AG04450 (cell line): ENCODE results near the gene ADAM15. TPM values are rescaled to one million over a fixed set of nuclear protein-coding genes. Genes with fewer than 3 reads are reported as not detected.

Experiments
- CTCF ChIA-PET: fragments of 300-600, 350-600 bp; formaldehyde crosslinking; extraction: SDS; loops from one replicate; lab custom pipeline; 2022; ENCODE audit warnings: antibody characterized with exemption, inconsistent platforms; lab: Charles Lee
- POLR2A ChIA-PET: fragments of 350-600 bp; formaldehyde crosslinking; extraction: SDS; loops from one replicate; lab custom pipeline; 2021; ENCODE audit warnings: antibody characterized with exemption, inconsistent platforms; lab: Yijun Ruan, JAX
- DNase-seq: peaks from one replicate; pipeline ENCODE4 v3.0.0-alpha.2; 2011; ENCODE audit warnings: low read depth, low spot score
- H3K27ac ChIP-seq: one replicate; pipeline ENCODE4 v1.5.1; 2012; ENCODE audit warnings: low read depth, low read length, control low read depth
- H3K27me3 ChIP-seq: one replicate; pipeline ENCODE4 v1.6.0; 2012; ENCODE audit warnings: low read length; ENCODE audit not compliant: control insufficient read depth, insufficient read depth
- H3K4me3 ChIP-seq: 2 replicates; pipeline ENCODE4 v1.5.1; 2011; ENCODE audit warnings: mild to moderate bottlenecking, low read depth, low read length, control low read depth
- H3K9me3 ChIP-seq: 2 replicates; pipeline ENCODE4 v1.5.1; 2012; ENCODE audit warnings: low read length; ENCODE audit not compliant: control insufficient read depth, insufficient read depth
- polyA plus RNA-seq: library from polyadenylated mRNA; depleted of rRNA; stranded (reverse); fragments of >200 nt; gene quantifications from 2 replicates; pipeline ENCODE4 v1.2.3, GENCODE V29; 2011
- TF ChIP-seq, protein P1 (sequence below): IDR thresholded peaks from 2 replicates; pipeline ENCODE4 v1.5.1; 2011; ENCODE audit warnings: low read depth, low read length, control low read depth, inconsistent platforms

Gene ADAM15
- polyA plus RNA-seq, 1 experiment, result 25.9 TPM

DNA sequence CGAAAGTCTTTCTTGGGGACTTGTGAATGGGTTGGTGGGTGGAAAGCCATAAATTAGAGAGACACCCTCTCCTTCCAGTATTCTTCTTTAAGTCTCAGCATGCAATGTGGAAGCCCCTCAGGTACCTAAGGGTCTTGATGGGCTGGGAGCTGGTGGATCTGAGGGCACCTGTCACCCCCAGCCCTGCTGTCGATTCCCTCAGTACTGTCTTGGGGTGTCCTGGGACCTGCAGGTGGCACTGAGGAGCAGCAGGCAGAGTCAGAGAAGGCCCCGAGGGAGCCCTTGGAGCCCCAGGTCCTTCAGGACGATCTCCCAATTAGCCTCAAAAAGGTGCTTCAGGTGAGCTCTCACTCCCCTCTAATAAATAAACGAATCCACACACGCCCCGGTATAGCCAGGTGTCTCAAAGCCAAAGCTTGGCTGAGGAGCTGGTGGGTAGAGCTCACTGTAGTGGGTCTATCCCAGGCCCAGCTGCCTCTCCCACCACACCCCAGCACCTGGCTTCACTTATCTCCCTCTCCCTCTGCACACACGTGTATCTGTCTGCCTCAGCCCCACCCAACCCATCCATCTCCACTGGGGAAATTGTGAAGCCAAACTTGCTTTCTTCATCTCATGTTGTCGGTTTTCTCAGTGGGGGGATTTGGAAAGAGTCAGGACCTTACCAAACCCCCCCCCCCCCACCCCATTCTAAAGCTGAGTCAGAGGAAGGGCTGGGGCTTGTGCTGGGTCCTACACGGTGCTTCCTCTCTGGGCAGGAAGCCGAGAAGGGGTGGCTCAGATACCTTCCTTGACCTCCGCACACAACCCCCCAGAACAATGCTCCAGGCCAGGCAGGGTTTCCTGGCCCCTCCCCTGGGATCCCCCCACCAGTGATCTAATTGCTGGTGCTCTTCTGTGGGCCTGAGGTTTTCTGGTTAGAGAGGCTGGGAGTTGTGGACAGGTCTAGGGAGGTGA, 1.6 kb downstream of the ADAM15 start:
- no peak for DNase-seq
- Histone ChIP-seq H3K27me3 (no peaks in the 10 kb centered on the region), H3K4me3 (peak overlapping the region; percentile 73), H3K27ac (no peak overlapping the region), H3K9me3 (no peaks in the 10 kb centered on the region; the same call in 1 of the 2 replicates)
- ChIA-PET CTCF (interaction anchor here (0.6 to 4.9 kb wide), 5 partner anchors 8 to 38 kb away, joined by 3 to 19 read pairs (median 11); no protein-coding TSS in a partner anchor), POLR2A (no interaction called here)
- TF ChIP-seq, protein P1, sequence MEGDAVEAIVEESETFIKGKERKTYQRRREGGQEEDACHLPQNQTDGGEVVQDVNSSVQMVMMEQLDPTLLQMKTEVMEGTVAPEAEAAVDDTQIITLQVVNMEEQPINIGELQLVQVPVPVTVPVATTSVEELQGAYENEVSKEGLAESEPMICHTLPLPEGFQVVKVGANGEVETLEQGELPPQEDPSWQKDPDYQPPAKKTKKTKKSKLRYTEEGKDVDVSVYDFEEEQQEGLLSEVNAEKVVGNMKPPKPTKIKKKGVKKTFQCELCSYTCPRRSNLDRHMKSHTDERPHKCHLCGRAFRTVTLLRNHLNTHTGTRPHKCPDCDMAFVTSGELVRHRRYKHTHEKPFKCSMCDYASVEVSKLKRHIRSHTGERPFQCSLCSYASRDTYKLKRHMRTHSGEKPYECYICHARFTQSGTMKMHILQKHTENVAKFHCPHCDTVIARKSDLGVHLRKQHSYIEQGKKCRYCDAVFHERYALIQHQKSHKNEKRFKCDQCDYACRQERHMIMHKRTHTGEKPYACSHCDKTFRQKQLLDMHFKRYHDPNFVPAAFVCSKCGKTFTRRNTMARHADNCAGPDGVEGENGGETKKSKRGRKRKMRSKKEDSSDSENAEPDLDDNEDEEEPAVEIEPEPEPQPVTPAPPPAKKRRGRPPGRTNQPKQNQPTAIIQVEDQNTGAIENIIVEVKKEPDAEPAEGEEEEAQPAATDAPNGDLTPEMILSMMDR, result peak; percentile 41

DNA sequence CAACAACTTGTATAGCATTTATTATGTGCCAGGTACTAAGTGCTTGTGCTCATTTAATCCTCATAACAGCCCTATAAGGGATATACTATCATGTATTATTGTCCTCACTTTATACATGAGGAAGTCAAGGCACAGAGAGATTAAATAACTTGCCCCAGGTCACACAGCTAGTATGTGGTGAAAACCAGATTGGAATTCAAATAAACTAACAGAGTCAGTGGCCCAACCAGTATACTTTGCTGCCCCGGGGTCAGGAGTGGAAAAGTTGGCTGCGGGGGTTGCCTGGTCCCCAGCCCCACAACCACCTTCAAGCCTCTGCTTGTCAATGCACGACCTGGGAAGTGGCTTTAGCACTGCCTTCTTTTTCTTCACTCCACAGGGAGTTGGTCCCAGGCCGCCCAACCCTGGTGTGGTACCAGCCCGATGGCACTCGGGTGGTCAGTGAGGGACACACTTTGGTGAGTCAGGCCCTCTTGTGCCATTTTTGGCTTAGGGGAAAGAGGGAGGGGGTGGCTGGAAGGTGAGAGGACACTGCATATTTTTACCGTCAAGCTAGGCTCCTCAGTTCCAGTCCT, 2.5 kb downstream of the ADAM15 start:
- H3K9me3 ChIP-seq, result no peaks in the 10 kb centered on the region; the same call in 1 of the 2 replicates
- TF ChIP-seq, protein P1, result no peak
- DNase-seq, result no peak
- POLR2A ChIA-PET, result no interaction called here
- H3K27me3 ChIP-seq, result no peaks in the 10 kb centered on the region
- H3K27ac ChIP-seq, result no peak overlapping the region
- H3K4me3 ChIP-seq, result no peak overlapping the region
- CTCF ChIA-PET, result interaction anchor here (1.0 to 4.9 kb wide), 6 partner anchors 7 to 506 kb away, joined by 3 to 19 read pairs (median 8); partner anchors contain the start of gene PBXIP1

DNA sequence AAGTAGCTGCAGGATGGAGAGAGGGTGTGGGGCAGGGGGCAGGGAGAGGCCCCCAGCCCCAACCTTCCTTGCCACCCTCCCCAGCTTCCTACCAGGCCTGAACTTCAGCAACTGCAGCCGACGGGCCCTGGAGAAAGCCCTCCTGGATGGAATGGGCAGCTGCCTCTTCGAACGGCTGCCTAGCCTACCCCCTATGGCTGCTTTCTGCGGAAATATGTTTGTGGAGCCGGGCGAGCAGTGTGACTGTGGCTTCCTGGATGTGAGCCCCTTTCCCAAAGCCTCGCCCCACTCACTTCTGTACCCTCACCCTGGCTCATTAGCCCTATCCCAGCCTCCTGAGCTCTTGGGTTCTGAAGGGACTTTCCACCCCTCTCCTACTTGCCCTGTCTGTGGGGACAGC, 6.0 kb downstream of the ADAM15 start:
- Histone ChIP-seq H3K27ac (no peak overlapping the region), H3K9me3 (no peaks in the 10 kb centered on the region; the same call in 1 of the 2 replicates), H3K4me3 (no peak overlapping the region), H3K27me3 (no peaks in the 10 kb centered on the region)
- TF ChIP-seq, protein P1, result no peak
- ChIA-PET CTCF (no interaction called here), POLR2A (no interaction called here)
- no peak for DNase-seq

DNA sequence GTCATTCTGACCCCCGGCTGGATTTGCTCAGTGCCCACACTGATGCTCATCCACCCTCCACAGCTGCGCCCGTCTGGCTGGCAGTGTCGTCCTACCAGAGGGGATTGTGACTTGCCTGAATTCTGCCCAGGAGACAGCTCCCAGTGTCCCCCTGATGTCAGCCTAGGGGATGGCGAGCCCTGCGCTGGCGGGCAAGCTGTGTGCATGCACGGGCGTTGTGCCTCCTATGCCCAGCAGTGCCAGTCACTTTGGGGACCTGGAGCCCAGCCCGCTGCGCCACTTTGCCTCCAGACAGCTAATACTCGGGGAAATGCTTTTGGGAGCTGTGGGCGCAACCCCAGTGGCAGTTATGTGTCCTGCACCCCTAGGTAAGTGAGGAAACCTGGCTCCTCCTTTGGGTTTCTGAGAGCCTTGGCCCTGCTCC, 6.7 kb downstream of the ADAM15 start:
- POLR2A ChIA-PET, result no interaction called here
- Histone ChIP-seq H3K27me3 (no peaks in the 10 kb centered on the region), H3K27ac (no peak overlapping the region), H3K4me3 (no peak overlapping the region), H3K9me3 (no peaks in the 10 kb centered on the region; the same call in 1 of the 2 replicates)
- TF ChIP-seq, protein P1, result 0 out of 2 replicates have a peak, but pooled peaks have one; percentile 14
- CTCF ChIA-PET, result interaction anchor here (0.6 to 4.6 kb wide), 3 partner anchors 28 to 153 kb away, joined by 3 to 27 read pairs (median 4); no protein-coding TSS in a partner anchor
- DNase-seq, result no peak
